WTC11 (cell line): ENCODE data around the gene CDK5RAP2. TPM values are rescaled to one million over a fixed set of nuclear protein-coding genes. Genes with fewer than 3 reads are reported as not detected.

ENCODE experiments used
- ATAC-seq: fragments of 200-7000 bp; cut with Tn5 transposase; 2 replicates; pipeline ENCODE4 v1.10.0; 2021; ENCODE audit warnings: mild to moderate bottlenecking, moderate library complexity
- CTCF ChIA-PET: fragments of 300-600 bp; sonication (Branson Sonifier 250); formaldehyde crosslinking; loops from one replicate; lab custom pipeline; 2021; ENCODE audit warnings: antibody characterized with exemption; lab: Charles Lee
- POLR2A ChIA-PET: fragments of 350-600 bp; sonication (Branson Sonifier 250); formaldehyde crosslinking; loops from one replicate; lab custom pipeline; 2021; ENCODE audit warnings: antibody characterized with exemption; lab: Charles Lee
- DNase-seq: peaks from one replicate; pipeline ENCODE4 v3.0.0; 2021; ENCODE audit warnings: low spot score
- H3K27ac Mint-ChIP-seq: 2 replicates; pipeline ENCODE4 v1.8.0; 2021; ENCODE audit warnings: mixed read lengths
- H3K27me3 Mint-ChIP-seq: 2 replicates; pipeline ENCODE4 v1.8.0; 2021; ENCODE audit warnings: low read depth, mild to moderate bottlenecking, moderate library complexity, mixed read lengths
- H3K36me3 Mint-ChIP-seq: 2 replicates; pipeline ENCODE4 v1.8.0; 2021; ENCODE audit warnings: mixed read lengths
- H3K4me1 Mint-ChIP-seq: 2 replicates; pipeline ENCODE4 v1.8.0; 2022; ENCODE audit warnings: mixed read lengths
- H3K4me3 Mint-ChIP-seq: 2 replicates; pipeline ENCODE4 v1.8.0; 2021; ENCODE audit warnings: mild to moderate bottlenecking, moderate library complexity, mixed read lengths
- H3K9me3 Mint-ChIP-seq: 2 replicates; pipeline ENCODE4 v1.8.0; 2021; ENCODE audit warnings: mixed read lengths
- CREB1 ChIP-seq: sonication (generic); formaldehyde crosslinking; IDR thresholded peaks from 2 replicates; pipeline ENCODE4 v1.8.0; 2023; ENCODE audit warnings: mild to moderate bottlenecking, missing genetic modification reagents
- CREM ChIP-seq: sonication (generic); formaldehyde crosslinking; IDR thresholded peaks from 2 replicates; pipeline ENCODE4 v1.8.1; 2022; ENCODE audit warnings: mild to moderate bottlenecking, missing genetic modification reagents, moderate library complexity
- ETV6 ChIP-seq: sonication (generic); formaldehyde crosslinking; IDR thresholded peaks from 2 replicates; pipeline ENCODE4 v1.8.1; 2022; ENCODE audit warnings: mild to moderate bottlenecking, missing genetic modification reagents
- GTF2I ChIP-seq: fragments of 250-450 bp; sonication (Bioruptor Pico); conservative IDR thresholded peaks from 2 replicates; pipeline ENCODE4 v1.4.0; 2021; ENCODE audit warnings: mild to moderate bottlenecking
- IRF2 ChIP-seq: sonication (generic); formaldehyde crosslinking; IDR thresholded peaks from 2 replicates; pipeline ENCODE4 v1.8.0; 2022; ENCODE audit warnings: low read depth, missing genetic modification reagents, borderline replicate concordance
- MXD4 ChIP-seq: fragments of 250-450 bp; sonication (Bioruptor Pico); IDR thresholded peaks from 2 replicates; pipeline ENCODE4 v1.8.0; 2021; ENCODE audit warnings: mild to moderate bottlenecking, moderate library complexity, borderline replicate concordance
- NFATC4 ChIP-seq: fragments of 250-450 bp; sonication (Bioruptor Pico); IDR thresholded peaks from 2 replicates; pipeline ENCODE4 v1.9.0; 2021; ENCODE audit warnings: mild to moderate bottlenecking
- NR1H2 ChIP-seq: sonication (generic); formaldehyde crosslinking; IDR thresholded peaks from 2 replicates; pipeline ENCODE4 v1.9.0; 2021; ENCODE audit warnings: mild to moderate bottlenecking, moderate library complexity, missing genetic modification reagents
- NR3C1 ChIP-seq: sonication (generic); formaldehyde crosslinking; conservative IDR thresholded peaks from 2 replicates; pipeline ENCODE4 v1.8.1; 2023; ENCODE audit warnings: low read depth, mild to moderate bottlenecking, missing genetic modification reagents
- SMAD4 ChIP-seq: sonication (generic); formaldehyde crosslinking; IDR thresholded peaks from 2 replicates; pipeline ENCODE4 v1.8.0; 2022; ENCODE audit warnings: mild to moderate bottlenecking, missing genetic modification reagents
- TEAD1 ChIP-seq: sonication (generic); formaldehyde crosslinking; IDR thresholded peaks from 2 replicates; pipeline ENCODE4 v1.8.0; 2022; ENCODE audit warnings: mild to moderate bottlenecking, missing genetic modification reagents
- TEAD4 ChIP-seq: sonication (generic); formaldehyde crosslinking; IDR thresholded peaks from 2 replicates; pipeline ENCODE4 v1.8.0; 2022; ENCODE audit warnings: mild to moderate bottlenecking, missing genetic modification reagents
- ZNF263 ChIP-seq: sonication (generic); formaldehyde crosslinking; IDR thresholded peaks from 2 replicates; pipeline ENCODE4 v1.8.1; 2022; ENCODE audit warnings: low read depth, mild to moderate bottlenecking, moderate library complexity, missing genetic modification reagents
- ZNF317 ChIP-seq: sonication (generic); formaldehyde crosslinking; IDR thresholded peaks from 2 replicates; pipeline ENCODE4 v1.8.1; 2023; ENCODE audit warnings: low read depth, mild to moderate bottlenecking, moderate library complexity, missing genetic modification reagents, borderline replicate concordance
- ZNF416 ChIP-seq: fragments of 250-450 bp; sonication (Bioruptor Pico); IDR thresholded peaks from 2 replicates; pipeline ENCODE4 v1.9.0; 2021; ENCODE audit warnings: mild to moderate bottlenecking, inconsistent platforms
- ZNF423 ChIP-seq: fragments of 250-450 bp; sonication (Bioruptor Pico); IDR thresholded peaks from 2 replicates; pipeline ENCODE4 v2.1.2; 2022; ENCODE audit warnings: mild to moderate bottlenecking, moderate library complexity
- ZNF671 ChIP-seq: fragments of 250-450 bp; sonication (Bioruptor Pico); IDR thresholded peaks from 2 replicates; pipeline ENCODE4 v1.8.0; 2021; ENCODE audit warnings: mild to moderate bottlenecking
- ZSCAN18 ChIP-seq: fragments of 250-450 bp; sonication (Bioruptor Pico); IDR thresholded peaks from 2 replicates; pipeline ENCODE4 v2.1.2; 2022; ENCODE audit warnings: mild to moderate bottlenecking, moderate library complexity
- total RNA-seq: library from RNA; stranded (reverse); gene quantifications from 3 replicates; pipeline ENCODE4 v1.2.3, GENCODE V29; 2021
- TF ChIP-seq, protein P1 (sequence below): sonication (generic); formaldehyde crosslinking; IDR thresholded peaks from 2 replicates; pipeline ENCODE4 v1.8.0; 2023; ENCODE audit warnings: missing genetic modification reagents
- TF ChIP-seq, protein P2 (sequence below): fragments of 250-450 bp; sonication (Bioruptor Pico); IDR thresholded peaks from 2 replicates; pipeline ENCODE4 v1.9.0; 2021; ENCODE audit warnings: mild to moderate bottlenecking
- TF ChIP-seq, protein P3 (sequence below): sonication (generic); formaldehyde crosslinking; IDR thresholded peaks from 2 replicates; pipeline ENCODE4 v1.8.0; 2022; ENCODE audit warnings: mild to moderate bottlenecking, missing genetic modification reagents
- TF ChIP-seq, protein P4 (sequence below): sonication (generic); formaldehyde crosslinking; IDR thresholded peaks from 2 replicates; pipeline ENCODE4 v1.8.0; 2022; ENCODE audit warnings: mild to moderate bottlenecking, missing genetic modification reagents
- TF ChIP-seq, protein P5 (sequence below): fragments of 200-600 bp; IDR thresholded peaks from 2 replicates; pipeline ENCODE4 v1.8.0; 2022; ENCODE audit warnings: antibody characterized with exemption
- TF ChIP-seq, protein P6 (sequence below): sonication (generic); formaldehyde crosslinking; conservative IDR thresholded peaks from 2 replicates; pipeline ENCODE4 v1.8.1; 2023; ENCODE audit warnings: mild to moderate bottlenecking, low read depth, missing genetic modification reagents, moderate library complexity

The CDK5RAP2 gene
- total RNA-seq, 1 experiment from 2014 or later: 48.3 TPM

DNA sequence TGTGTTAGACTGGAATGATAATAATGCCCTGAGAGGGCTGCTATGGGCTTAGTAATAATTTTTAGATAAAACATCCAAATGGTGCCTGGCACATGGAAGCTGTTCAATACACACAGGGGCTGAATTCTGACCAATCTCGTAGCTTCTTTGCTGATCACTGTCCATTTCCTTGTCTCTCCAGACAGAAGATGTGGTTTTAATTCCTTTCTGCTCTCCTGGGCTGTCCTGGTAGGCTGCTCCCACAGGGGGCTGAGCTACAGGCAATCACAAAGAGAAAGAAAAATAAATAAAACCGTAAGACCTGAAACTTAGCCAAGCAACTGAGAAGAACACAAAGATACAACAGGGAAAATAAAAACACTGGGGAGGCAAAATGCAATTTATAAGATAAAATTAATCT lies 136.5 kb downstream of the CDK5RAP2 start (continued):
- TF ChIP-seq ZSCAN18 (no peak), GTF2I (CRISPR knock-in tag) (no peak), ETV6 (CRISPR knock-in tag) (no peak), ZNF317 (CRISPR knock-in tag) (no peak)
- TF ChIP-seq, protein P1, sequence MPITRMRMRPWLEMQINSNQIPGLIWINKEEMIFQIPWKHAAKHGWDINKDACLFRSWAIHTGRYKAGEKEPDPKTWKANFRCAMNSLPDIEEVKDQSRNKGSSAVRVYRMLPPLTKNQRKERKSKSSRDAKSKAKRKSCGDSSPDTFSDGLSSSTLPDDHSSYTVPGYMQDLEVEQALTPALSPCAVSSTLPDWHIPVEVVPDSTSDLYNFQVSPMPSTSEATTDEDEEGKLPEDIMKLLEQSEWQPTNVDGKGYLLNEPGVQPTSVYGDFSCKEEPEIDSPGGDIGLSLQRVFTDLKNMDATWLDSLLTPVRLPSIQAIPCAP: no peak

DNA sequence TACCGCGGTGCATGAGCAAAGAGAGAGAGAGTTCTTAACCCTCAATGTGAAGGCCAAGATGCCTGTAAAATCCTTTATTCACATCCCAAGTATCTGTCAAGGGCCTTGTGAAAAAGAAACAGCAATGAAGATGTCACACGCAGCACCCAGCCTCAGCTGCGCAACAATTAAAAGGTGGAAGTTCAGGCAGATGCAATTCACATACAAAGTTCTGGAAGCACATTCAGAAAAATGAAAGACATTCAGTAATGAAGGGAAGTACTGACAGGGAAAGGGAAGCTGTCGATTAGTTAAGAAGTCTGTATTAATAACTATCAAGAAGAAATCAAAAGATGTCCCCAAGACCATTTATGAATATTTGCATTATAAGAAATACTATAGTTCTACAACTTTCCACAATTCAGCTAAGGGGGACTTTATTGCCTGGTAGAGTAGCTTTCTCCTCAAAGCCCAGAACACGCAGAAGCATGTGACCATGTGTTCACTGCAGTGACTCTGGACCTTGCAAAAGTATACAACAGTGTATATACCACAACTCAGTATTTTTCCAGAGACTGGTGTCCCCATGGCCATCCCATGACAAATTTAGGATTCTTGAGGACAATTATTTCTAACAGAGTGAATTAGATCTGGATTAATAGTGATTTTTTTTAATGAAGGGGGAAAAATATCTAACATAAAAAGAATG lies 137.5 kb downstream of the CDK5RAP2 start:
- Mint-ChIP-seq H3K4me3 (no peak overlapping the region), H3K9me3 (no peaks in the 10 kb centered on the region), H3K4me1 (no peaks in the 10 kb centered on the region), H3K27ac (no peak overlapping the region), H3K27me3 (no peaks in the 10 kb centered on the region), H3K36me3 (peaks cover 41% of the 10 kb centered on the region)
- no peak for TF ChIP-seq NR3C1
- no peak for TF ChIP-seq NR1H2 (CRISPR knock-in tag)
- TF ChIP-seq NFATC4 (CRISPR knock-in tag): no peak
- TF ChIP-seq TEAD1: no peak
- TF ChIP-seq, protein P2, sequence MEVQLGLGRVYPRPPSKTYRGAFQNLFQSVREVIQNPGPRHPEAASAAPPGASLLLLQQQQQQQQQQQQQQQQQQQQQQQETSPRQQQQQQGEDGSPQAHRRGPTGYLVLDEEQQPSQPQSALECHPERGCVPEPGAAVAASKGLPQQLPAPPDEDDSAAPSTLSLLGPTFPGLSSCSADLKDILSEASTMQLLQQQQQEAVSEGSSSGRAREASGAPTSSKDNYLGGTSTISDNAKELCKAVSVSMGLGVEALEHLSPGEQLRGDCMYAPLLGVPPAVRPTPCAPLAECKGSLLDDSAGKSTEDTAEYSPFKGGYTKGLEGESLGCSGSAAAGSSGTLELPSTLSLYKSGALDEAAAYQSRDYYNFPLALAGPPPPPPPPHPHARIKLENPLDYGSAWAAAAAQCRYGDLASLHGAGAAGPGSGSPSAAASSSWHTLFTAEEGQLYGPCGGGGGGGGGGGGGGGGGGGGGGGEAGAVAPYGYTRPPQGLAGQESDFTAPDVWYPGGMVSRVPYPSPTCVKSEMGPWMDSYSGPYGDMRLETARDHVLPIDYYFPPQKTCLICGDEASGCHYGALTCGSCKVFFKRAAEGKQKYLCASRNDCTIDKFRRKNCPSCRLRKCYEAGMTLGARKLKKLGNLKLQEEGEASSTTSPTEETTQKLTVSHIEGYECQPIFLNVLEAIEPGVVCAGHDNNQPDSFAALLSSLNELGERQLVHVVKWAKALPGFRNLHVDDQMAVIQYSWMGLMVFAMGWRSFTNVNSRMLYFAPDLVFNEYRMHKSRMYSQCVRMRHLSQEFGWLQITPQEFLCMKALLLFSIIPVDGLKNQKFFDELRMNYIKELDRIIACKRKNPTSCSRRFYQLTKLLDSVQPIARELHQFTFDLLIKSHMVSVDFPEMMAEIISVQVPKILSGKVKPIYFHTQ: no peak
- no peak for TF ChIP-seq CREB1 (CRISPR knock-in tag)
- TF ChIP-seq ZNF416 (CRISPR knock-in tag): no peak
- TF ChIP-seq MXD4 (CRISPR knock-in tag): no peak
- TF ChIP-seq CREM: no peak
- TF ChIP-seq ZNF263 (CRISPR knock-in tag): no peak
- TF ChIP-seq, protein P3, sequence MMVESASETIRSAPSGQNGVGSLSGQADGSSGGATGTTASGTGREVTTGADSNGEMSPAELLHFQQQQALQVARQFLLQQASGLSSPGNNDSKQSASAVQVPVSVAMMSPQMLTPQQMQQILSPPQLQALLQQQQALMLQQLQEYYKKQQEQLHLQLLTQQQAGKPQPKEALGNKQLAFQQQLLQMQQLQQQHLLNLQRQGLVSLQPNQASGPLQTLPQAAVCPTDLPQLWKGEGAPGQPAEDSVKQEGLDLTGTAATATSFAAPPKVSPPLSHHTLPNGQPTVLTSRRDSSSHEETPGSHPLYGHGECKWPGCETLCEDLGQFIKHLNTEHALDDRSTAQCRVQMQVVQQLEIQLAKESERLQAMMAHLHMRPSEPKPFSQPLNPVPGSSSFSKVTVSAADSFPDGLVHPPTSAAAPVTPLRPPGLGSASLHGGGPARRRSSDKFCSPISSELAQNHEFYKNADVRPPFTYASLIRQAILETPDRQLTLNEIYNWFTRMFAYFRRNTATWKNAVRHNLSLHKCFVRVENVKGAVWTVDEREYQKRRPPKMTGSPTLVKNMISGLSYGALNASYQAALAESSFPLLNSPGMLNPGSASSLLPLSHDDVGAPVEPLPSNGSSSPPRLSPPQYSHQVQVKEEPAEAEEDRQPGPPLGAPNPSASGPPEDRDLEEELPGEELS (CRISPR knock-in tag): no peak
- TF ChIP-seq ZNF423 (CRISPR knock-in tag): no peak
- TF ChIP-seq, protein P4, sequence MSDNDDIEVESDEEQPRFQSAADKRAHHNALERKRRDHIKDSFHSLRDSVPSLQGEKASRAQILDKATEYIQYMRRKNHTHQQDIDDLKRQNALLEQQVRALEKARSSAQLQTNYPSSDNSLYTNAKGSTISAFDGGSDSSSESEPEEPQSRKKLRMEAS (CRISPR knock-in tag): no peak
- no peak for TF ChIP-seq IRF2 (CRISPR knock-in tag)
- TF ChIP-seq, protein P5, sequence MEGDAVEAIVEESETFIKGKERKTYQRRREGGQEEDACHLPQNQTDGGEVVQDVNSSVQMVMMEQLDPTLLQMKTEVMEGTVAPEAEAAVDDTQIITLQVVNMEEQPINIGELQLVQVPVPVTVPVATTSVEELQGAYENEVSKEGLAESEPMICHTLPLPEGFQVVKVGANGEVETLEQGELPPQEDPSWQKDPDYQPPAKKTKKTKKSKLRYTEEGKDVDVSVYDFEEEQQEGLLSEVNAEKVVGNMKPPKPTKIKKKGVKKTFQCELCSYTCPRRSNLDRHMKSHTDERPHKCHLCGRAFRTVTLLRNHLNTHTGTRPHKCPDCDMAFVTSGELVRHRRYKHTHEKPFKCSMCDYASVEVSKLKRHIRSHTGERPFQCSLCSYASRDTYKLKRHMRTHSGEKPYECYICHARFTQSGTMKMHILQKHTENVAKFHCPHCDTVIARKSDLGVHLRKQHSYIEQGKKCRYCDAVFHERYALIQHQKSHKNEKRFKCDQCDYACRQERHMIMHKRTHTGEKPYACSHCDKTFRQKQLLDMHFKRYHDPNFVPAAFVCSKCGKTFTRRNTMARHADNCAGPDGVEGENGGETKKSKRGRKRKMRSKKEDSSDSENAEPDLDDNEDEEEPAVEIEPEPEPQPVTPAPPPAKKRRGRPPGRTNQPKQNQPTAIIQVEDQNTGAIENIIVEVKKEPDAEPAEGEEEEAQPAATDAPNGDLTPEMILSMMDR: no peak
- TF ChIP-seq ZNF671 (CRISPR knock-in tag): no peak
- TF ChIP-seq TEAD4 (CRISPR knock-in tag): no peak
- TF ChIP-seq, protein P6, sequence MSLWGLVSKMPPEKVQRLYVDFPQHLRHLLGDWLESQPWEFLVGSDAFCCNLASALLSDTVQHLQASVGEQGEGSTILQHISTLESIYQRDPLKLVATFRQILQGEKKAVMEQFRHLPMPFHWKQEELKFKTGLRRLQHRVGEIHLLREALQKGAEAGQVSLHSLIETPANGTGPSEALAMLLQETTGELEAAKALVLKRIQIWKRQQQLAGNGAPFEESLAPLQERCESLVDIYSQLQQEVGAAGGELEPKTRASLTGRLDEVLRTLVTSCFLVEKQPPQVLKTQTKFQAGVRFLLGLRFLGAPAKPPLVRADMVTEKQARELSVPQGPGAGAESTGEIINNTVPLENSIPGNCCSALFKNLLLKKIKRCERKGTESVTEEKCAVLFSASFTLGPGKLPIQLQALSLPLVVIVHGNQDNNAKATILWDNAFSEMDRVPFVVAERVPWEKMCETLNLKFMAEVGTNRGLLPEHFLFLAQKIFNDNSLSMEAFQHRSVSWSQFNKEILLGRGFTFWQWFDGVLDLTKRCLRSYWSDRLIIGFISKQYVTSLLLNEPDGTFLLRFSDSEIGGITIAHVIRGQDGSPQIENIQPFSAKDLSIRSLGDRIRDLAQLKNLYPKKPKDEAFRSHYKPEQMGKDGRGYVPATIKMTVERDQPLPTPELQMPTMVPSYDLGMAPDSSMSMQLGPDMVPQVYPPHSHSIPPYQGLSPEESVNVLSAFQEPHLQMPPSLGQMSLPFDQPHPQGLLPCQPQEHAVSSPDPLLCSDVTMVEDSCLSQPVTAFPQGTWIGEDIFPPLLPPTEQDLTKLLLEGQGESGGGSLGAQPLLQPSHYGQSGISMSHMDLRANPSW (CRISPR knock-in tag): no peak
- TF ChIP-seq SMAD4 (CRISPR knock-in tag): no peak
- ChIA-PET POLR2A (interaction anchor here (0.5 kb wide), 1 partner anchor 15 kb away, joined by 3 read pairs; no protein-coding TSS in a partner anchor), CTCF (interaction anchor here (2.6 kb wide), 1 partner anchor 35 kb away, joined by 11 read pairs; no protein-coding TSS in a partner anchor)
- ATAC-seq (no peak), DNase-seq (no peak)
